ENCODE measurements around the gene MED27. TPM values are rescaled to one million over a fixed set of nuclear protein-coding genes. Genes with fewer than 3 reads are reported as not detected.

Gene MED27
- total RNA-seq, 1 donor from 2014 or later, result 17.2 TPM

DNA sequence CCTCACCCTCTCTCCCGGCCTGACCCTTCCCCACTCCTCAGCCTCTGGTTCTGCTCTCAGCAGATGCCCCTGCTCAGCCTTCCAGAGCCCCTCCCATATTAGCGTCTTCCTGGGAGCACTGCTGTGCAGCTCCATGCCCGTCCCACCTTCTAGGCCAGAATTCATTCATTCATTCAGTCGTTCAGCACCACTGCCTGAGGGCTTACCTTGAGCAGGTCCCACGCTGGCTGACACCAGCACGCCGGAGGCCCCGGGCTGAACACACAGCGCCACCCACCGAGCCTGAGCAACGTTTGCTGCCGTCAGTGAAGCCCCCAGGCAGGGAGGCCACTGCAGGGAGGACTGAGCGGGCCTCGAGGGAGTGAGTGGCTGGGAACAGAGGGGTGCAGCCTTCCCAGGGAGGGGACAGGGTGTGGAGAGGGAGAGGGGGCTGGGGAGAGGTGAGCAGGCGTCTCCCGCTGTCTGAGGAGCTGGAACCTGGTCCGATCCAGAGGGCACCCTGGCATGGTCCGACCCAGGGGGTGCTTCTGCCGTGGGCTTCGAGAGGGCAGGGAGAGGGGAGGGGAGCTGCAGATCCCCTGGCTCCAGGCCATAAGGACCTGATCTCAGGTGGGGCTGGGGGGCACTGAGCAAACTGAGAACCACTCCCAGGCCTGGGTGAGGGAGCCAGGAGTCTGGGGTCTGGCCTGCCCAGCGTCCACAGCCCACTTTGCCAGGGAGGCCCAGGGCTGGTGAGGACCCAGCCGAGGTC lies 241.0 kb downstream of the MED27 start:
- no peak for DNase-seq (ENCODE audit: low read depth, low spot score)

DNA sequence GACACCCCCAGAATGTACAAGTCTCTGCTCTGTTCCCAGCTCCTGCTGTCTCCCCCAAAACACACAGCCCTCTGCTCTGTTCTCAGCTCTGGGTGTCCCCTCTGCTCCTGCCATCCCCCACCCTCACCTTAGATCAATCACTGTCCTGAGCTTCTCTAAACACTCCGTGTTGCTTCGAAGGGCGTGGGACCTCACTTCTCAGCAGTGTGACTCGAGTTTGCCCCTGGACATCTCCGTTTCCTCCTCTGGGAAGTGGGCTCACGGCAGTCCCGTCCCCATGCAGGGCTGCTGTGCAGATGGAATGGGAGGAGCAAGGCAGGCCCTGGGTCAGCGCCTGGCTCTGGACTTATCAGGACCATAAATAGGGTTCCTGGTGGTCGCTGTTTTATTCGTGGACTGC lies 241.8 kb downstream of the MED27 start:
- no peak for DNase-seq (ENCODE audit: low read depth, low spot score)

DNA sequence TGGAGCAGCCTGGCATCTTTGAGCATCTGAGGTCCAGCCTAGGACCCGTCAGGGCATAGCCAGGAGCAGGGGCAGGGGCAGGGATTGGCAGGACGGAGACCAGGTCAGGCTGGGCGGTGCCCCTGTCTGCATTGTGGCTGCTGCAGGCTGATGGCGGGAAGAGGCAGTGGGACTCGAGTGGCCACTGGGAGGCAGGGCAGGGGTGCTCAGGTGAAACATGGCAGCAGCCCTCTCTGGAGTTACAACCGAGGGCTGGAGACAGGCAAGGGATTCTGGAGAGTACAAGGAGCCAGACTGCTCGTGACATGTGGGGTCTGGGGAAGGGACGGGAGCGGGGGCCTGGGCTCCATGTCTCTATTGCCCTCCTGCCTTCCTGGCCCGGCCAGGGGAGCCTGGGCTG lies 242.4 kb downstream of the MED27 start:
- no peak for DNase-seq (ENCODE audit: low read depth, low spot score)

DNA sequence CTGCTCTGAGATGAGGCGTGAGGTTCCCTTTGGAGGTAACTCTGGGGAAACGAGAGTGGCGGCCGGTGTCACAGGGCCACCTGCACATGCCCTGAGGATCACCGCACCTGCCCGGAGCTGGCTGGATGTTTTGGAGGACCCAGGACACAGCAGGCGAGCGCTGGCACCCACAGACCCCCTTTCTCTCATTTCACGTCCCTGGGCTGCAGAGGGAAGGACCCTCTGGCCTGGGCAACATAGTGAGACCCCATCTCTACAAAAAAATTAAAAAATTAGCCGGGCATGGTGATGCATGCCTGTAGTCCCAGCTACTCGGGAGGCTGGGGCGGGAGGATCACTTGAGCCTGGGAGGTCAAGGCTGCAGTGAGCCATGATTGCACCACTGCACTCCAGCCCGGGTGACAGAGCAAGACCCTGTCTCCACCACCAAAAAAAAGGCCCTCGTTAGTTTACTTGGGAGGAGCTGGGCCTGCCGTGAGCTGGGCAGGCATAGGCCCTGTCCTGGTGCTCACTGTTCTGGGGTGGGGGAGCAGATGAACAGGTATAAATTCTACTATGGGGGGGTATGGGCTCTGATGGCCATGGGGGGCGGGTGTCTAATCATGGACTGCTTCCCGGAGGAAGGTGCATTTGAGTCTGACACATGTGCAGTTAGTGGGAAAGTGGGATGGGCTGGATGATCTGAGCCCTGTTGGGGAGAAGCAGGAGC lies 242.9 kb downstream of the MED27 start:
- DNase-seq (ENCODE audit: low read depth, low spot score), result no peak

DNA sequence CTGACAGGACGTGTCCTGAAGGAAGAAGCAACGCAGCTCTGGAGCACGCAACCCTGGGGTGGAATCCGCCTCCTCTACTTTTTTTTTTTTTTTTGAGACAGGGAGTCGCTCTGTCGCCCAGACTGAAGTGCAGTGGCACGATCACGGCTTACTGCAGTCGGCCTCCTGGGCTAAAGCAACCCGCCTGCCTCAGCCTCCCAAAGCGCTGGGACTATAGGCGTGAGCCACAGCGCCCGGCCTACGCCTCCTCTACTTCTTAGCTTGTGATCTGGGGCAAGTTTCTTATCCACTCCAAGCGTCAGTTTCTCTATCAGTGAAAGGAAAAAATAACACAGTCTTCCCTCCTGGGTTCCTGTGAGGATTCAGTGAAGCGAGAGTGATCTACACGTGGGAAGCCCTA lies 243.6 kb downstream of the MED27 start:
- DNase-seq (ENCODE audit: low read depth, low spot score), result no peak

DNA sequence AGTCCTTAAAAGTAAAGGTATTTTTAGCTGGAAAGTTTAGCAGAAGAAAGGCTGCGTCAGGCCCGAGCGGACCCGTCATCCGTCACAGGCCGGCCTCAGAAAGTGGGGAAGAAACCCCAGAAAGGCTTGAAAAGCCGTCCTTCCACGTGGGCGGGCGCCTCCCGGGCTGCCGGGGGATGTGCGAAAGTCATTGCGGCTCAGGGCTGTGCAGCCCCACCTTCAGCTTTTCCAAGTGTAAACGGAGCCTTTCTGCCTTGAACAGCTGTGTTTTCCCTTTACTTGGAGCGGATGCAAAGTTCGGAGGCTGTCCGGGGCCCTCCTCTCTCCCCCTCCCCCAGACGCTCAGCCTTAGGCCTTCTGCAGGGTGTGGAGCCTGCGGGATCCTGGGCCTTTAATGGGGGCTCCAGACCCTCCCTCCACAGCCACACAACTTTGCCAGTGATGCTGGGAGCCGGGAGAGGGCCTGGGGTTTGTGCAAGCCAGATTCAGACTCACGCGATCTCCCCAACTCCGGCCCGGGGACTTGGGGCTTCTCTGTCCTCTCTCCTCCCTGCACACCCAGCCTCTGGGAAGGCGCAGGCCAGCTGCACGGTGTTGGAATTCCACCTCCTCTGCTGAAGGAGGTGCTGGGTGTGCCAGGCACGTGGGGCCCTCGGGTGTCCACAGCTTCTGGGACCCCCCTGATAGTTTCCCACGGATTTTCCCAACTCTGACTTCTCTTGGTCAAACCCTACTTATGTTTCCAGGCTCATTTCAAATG lies 244.3 kb downstream of the MED27 start:
- no peak for DNase-seq (ENCODE audit: low read depth, low spot score)

DNA sequence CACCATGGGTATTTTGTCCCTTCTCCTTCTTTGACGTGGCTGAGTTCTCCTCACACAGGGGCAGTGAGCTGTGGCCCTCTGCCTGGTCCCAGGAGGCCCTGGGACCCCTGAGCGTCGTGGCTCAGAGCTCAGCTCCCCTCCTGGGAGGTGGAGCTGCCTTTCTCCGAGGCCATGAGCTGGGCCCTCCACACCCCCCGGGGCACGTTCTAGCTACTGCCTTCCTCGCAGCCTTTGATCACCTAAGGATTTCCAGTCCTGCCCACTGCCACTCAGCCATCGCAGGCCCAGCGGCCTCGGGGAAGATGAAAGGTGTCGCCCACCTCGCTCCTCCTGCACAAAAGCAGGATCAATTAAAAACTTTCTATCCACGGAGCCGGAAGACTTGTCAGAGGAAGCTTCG lies 244.9 kb downstream of the MED27 start:
- no peak for DNase-seq (ENCODE audit: low read depth, low spot score)

DNA sequence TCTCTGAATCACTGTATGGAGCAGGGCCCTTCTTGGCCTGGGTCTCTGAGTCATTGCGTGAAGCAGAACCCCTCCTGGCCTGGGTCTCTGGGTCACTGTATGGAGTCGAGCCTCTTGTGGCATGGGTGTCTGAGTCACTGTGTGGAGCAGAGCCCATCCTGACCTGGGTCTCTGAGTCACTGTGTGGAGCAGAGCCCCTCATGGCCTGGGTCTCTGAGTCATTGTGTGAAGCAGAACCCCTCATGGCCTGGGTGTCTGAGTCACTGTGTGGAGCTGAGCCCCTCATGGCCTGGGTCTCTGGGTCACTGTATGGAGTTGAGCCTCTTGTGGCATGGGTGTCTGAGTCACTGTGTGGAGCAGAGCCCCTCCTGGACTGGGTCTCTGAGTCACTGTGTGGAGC lies 245.8 kb downstream of the MED27 start:
- DNase-seq (ENCODE audit: low read depth, low spot score), result no peak

DNA sequence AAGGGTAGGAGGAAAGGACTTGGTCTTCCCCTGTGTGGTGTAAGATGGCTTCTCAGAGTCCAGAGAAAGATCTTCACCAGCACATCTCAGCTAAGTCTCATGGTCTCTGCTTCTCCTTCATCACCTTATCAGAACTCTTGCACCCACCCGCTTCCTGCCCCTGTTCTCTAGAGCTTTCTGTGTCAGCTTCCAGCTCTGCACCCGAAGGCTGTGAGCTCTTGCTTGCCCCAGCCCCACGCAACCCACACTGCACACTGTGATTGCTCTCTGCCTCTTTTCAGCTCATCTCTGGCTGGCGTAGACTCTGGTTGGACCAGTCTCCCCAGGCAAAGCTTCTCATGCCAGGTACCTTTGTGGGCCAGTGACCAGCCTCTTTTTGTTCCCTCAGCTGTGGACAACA lies 246.6 kb downstream of the MED27 start:
- DNase-seq (ENCODE audit: low read depth, low spot score), result no peak

DNA sequence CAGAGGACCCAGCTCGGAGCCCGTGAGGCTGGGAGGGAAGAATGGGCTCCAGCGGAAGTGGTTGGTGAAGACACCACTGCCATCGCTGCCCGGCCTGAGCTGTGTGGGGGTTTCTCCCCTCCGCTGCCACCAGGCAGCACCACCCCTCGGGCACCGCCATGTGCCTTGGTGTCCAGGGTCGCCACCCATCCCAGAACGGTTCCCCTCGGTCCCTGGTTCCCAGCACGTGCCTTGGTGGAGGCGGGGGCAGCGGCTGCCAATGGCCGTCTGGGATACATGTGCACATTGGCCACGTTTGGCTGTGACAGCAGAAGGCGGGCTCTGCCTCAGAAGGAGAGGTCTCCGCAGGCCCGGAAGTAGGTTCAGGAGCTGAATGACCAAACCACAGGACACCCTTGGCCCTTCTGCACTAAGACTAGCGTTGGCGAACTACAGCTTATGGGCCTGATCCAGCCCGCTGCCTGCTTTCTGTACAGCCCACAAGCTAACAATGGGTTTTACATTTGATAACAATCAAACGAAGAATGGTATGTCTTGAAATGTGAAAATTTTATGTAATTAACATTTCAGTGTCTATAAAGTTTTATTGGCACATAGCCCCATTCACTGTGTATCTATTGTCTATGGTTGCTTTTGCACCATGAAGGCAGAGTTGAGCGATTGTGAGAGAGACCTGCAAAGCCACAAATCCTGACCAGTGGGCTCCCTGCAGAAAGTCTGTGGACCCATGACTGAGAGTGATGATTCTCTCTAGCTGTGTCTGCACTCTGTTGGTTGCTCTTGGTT lies 248.1 kb downstream of the MED27 start:
- DNase-seq (ENCODE audit: low read depth, low spot score), result no peak

DNA sequence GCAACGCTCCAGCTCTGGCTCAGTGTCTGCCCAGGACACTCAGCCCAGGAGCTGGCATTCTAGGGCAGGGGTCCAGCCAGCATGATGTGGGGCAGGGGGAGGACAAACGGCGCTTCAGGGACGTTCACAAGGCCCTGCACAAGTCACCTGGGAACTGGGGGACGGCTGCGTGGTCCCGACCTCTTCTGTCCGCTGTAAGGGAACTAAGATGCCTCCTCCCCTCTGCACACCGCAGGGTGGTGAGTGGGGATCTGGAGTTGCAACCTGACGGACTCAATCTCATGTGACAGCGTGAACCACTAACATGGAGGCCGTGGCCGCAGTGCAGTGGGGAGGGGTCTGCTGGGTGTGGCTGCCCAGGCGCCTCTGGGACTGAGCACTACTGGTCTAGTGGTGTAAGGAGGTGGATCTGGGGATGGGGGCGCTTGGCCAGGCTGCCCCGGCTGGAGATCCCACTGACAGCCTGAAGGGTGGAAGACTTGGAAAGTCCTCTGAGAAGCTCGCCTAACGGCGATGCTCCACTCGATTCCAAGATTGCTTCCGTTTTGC lies 251.8 kb downstream of the MED27 start:
- no peak for DNase-seq (ENCODE audit: low read depth, low spot score)

DNA sequence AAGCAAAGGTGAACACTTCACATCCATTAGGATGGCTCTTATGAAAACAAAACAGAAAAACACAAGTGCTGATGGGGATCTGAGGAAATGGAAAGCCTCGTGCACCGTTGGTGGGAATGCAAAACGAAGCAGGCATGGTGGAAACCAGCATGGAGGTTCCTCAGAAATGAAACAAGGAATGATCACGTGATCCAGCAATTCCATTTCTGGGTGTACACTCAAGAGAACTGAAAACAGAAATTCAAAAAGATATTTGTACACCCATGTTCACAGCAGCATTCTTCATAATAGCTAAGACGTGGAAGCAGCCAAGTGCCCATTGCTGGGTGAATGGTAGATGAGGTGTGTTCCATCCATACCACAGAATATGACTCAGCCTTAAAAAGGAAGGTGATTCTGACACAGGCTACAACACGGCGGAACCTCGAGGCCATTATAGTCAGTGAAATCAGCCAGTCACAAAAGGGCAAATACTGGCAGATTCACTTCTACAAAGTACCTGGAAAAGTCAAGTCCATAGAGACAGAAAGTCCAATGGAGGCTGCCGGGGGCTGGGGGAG lies 252.6 kb downstream of the MED27 start:
- no peak for DNase-seq (ENCODE audit: low read depth, low spot score)

DNA sequence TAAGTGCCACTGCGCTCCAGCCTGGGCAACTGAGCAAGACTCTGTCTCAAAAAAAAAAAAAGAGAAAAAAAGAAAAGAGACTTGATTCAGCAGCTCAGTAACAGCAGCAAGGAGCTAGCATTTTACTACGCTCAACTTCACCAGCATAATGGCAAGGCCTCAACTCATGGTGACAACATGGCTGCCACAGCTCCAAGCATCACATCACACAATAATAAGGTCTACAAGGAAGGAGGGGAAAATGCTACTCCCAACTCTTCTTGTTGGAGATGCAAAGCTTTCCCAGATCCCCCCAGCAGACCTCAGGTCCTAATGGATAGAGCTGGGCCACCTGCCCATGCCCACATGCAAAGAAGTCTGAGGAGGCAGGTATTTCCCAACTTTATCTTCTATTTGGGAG lies 253.6 kb downstream of the MED27 start:
- no peak for DNase-seq (ENCODE audit: low read depth, low spot score)

DNA sequence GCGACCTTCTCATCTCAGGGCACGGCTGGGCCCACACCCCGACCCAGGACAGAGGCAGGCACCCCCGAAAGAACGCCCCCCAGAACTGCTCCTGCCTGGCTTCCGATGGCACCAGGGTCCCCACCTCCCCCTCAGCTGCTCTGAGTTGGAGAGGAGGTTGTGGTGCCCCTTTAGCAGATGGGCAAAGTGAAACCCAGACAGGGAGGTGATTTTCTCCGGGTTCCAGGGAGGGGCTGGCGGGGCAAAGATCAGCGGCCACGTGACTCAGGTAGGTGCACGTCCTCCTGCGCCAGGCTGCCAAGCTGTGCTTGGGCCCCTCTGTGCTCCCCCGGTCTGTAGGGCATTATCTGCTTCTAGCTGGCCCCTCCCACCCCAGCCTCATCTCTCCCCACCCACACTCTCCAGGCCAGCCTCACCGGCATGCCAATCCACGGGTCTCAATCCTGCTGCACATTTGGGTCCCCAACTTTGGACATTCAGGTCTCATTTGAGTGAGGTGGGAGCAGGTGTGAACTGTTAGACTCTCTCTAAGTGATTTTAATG lies 254.6 kb downstream of the MED27 start:
- DNase-seq (ENCODE audit: low read depth, low spot score), result no peak

DNA sequence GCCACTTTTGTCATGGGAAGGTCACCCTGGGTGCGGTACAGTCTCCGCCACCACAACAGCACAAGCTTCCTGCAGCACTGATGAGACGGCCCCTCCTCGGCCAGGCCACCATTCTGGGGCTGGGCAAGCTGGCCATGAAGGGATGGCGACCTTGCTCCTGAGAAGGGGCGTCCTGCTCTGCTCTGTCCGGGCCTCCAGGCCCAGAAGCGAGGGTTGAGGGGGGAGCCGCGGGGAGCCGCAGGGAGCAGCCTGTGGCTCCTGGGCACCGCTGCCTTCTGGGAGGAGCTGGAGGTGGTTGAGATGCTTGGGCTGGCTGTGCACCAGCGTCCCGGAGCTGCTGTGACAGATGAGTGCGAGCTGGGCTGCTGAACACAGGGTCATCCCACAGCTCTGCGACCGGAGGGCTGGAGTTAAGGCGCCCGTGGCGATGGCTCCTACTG lies 255.5 kb downstream of the MED27 start:
- DNase-seq (ENCODE audit: low read depth, low spot score), result no peak

DNA sequence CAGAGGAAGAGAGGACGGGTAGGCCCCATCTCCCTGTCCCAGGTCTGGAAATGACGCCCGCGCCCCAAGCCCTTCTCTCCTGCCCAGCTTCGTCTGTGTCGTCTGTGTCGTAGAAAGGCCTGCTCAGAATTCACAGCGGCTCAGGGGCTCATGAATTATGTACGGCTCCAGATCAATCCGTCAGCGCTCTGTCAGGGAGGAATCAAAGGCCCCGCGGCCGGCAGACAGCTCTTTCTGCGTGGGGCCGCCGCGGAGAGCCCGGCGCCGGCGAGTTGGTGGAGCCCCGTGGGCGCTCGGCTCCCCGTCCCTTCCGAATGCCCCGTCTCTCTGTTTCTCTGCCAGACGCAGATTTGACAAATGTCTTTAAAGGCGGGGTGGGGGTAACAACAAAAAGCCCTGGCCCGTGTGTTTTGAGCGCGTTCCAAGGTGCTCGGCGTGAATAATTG lies 255.9 kb downstream of the MED27 start:
- no peak for DNase-seq (ENCODE audit: low read depth, low spot score)

DNA sequence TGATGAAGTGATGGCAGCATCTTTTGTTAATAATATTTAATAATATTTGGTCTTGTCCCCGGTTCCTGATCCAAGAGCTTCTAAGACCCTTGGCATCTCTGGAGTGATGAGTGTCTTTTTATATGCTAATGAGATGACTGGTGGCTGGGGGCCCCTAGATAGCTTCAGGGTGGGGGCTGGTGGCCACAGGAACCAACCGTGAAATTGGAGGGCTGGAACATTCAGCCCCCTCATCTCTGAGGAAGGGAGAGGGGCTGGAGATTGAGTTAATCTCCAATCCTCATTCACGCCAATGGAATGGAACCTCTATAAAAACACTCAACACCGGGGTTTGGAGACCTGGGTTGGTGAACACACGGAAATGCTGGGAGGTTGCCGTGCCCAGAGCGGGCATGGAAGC lies 261.6 kb downstream of the MED27 start:
- no peak for DNase-seq (ENCODE audit: low read depth, low spot score)

DNA sequence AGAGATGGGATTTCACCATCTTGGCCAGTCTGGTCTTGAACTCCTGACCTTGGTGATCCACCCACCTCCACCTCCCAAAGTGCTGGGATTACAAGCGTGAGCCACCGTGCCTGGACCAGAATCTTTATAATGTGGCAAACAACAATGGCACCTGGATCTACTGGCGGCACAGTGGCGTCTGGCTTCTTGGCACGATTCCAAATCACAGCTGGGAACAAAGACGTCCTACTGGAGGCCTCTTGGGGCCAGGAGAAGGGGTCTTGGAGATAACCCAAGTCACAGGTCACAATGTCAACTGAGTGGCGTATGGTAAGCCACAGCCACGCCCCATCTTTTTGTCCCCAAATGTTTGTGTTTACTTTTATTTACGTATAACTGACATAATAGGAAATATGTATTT lies 262.0 kb downstream of the MED27 start:
- DNase-seq (ENCODE audit: low read depth, low spot score), result no peak

DNA sequence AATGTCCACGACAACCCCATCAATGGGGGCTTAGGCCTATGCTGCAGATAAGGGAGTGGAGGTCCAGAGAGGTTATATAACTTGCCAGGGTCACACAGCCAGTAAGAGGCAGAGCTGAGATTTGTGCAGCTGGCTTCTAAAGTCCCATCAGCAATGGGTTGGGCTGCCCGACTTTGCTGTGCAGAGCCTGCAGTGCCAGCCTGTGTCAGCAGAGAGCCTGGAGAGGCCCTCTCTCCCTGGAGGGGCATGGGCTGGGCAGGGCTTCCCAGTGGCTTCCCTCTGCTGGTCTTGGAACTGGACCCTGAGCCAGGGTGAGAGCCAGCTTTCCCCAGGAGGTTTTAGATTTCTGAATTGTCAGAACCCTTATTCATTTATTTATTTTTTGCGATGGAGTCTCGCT lies 262.6 kb downstream of the MED27 start:
- no peak for DNase-seq (ENCODE audit: low read depth, low spot score)

All from pulmonary artery endothelial cell (primary cell).